ENCODE results near the gene INSRR. TPM values are rescaled to one million over a fixed set of nuclear protein-coding genes. Genes with fewer than 3 reads are reported as not detected.

The INSRR gene
- total RNA-seq (2021; ENCODE audit: unreplicated experiment): not detected
- not detected for polyA plus RNA-seq (2012; ENCODE audit: insufficient read length)
- percentile 8 among the genes with signal in this experiment for Bru-seq, nascent RNA
- percentile 5 among the genes with signal in this experiment for BruChase-seq, experiment 1, labeled RNA remaining after a 2-hour chase
- BruChase-seq, experiment 2, labeled RNA remaining after a 6-hour chase: not detected
- long read RNA-seq: 0 reads

GRCh38 chr1:156858959-156859522 lies at the start of gene INSRR:
Gene INSRR, minus strand, starts transcription at chr1:156859117. Its CDS starts 496 bp downstream, at chr1:156858621.
- no peaks in the 10 kb centered on the region; the same call in 1 of the 2 replicates for H3K27me3 ChIP-seq (ENCODE audit: control insufficient read depth, insufficient read depth, low read length)
- ChIA-PET CTCF (interaction anchor here (0.7 to 3.0 kb wide), 10 partner anchors 21 to 169 kb away, joined by 3 to 39 read pairs (median 7); partner anchors contain the start of genes ISG20L2, METTL25B and MRPL24), POLR2A (interaction anchor here (1.0 to 1.1 kb wide), 2 partner anchors 54 to 131 kb away, joined by 3 to 6 read pairs; partner anchors contain the start of genes ISG20L2 and METTL25B)
- H3K9me3 ChIP-seq (ENCODE audit: control insufficient read depth, insufficient read depth, low read depth, low read length): no peaks in the 10 kb centered on the region
- peaks cover 13% of the 10 kb centered on the region for H3K4me1 ChIP-seq (ENCODE audit: control insufficient read depth, insufficient read depth, low read length)
- peak within 1 kb of the TSS; percentile 39 to 65 for H3K4me3 ChIP-seq (ENCODE audit: low read depth in 2 of 2, low read length in 2 of 2)
- no peaks in the 10 kb centered on the region for H3K36me3 ChIP-seq (ENCODE audit: control insufficient read depth, insufficient read depth, low read length)
- TF ChIP-seq REST (IDR thresholded peaks at IDR 0.05; ENCODE audit: insufficient read depth in 1 of 2, low read depth in 2 of 2, low read length in 1 of 2) (no peak), POLR2AphosphoS5 (IDR thresholded peaks at IDR 0.05; ENCODE audit: low read depth, low read length) (no peak), CTCF (IDR thresholded peaks at IDR 0.05) (no peak), TCF7L2 (IDR thresholded peaks at IDR 0.05; ENCODE audit: low read depth, low read length) (no peak), SIN3A (IDR thresholded peaks at IDR 0.05; ENCODE audit: borderline replicate concordance, insufficient read depth, low read depth, low read length) (no peak)
- intact Hi-C loops (cut with micrococcal nuclease; ENCODE audit: unreplicated experiment): loop anchor here (2.0 to 10.0 kb wide), 2 partner anchors 66 to 132 kb away; partner anchors contain the start of gene LRRC71
- DNase-seq (ENCODE audit: low read depth, low spot score): no peak
- in situ Hi-C loops (cut with HindIII; ENCODE audit: low pct_unique_long_range_greater_than_20kb, low sequenced_read_pairs): no loop called here
- no TSS peak for BruUV-seq (replicated peaks)
- peak; percentile 12 for ATAC-seq
- no peak within 1 kb of the TSS for H3K27ac ChIP-seq (ENCODE audit: low read length)

GRCh38 chr1:156908541-156908940 lies 49.6 kb upstream of the INSRR start:
- ChIA-PET POLR2A (no interaction called here), CTCF (no interaction called here)
- intact Hi-C loops (cut with micrococcal nuclease; ENCODE audit: unreplicated experiment) (no loop called here), in situ Hi-C loops (cut with HindIII; ENCODE audit: low pct_unique_long_range_greater_than_20kb, low sequenced_read_pairs) (no loop called here)
- no peak overlapping the region for H3K27ac ChIP-seq (ENCODE audit: low read length)
- DNase-seq (ENCODE audit: low read depth, low spot score) (no peak), ATAC-seq (no peak)
- TF ChIP-seq REST (IDR thresholded peaks at IDR 0.05; ENCODE audit: insufficient read depth in 1 of 2, low read depth in 2 of 2, low read length in 1 of 2) (no peak), CTCF (IDR thresholded peaks at IDR 0.05) (no peak), TCF7L2 (IDR thresholded peaks at IDR 0.05; ENCODE audit: low read depth, low read length) (no peak), SIN3A (IDR thresholded peaks at IDR 0.05; ENCODE audit: borderline replicate concordance, insufficient read depth, low read depth, low read length) (no peak), POLR2AphosphoS5 (IDR thresholded peaks at IDR 0.05; ENCODE audit: low read depth, low read length) (no peak)
- no peaks in the 10 kb centered on the region for H3K9me3 ChIP-seq (ENCODE audit: control insufficient read depth, insufficient read depth, low read depth, low read length)
- no TSS peak for BruUV-seq (replicated peaks)
- H3K27me3 ChIP-seq (ENCODE audit: control insufficient read depth, insufficient read depth, low read length): no peaks in the 10 kb centered on the region
- H3K4me1 ChIP-seq (ENCODE audit: control insufficient read depth, insufficient read depth, low read length): peaks cover 11% of the 10 kb centered on the region
- no peak overlapping the region for H3K4me3 ChIP-seq (ENCODE audit: low read depth in 2 of 2, low read length in 2 of 2)
- H3K36me3 ChIP-seq (ENCODE audit: control insufficient read depth, insufficient read depth, low read length): no peaks in the 10 kb centered on the region
